ENCODE results near the gene DIPK1A.

GRCh38 chr1:92943502-92943847 is 17.8 kb downstream of the DIPK1A start:
- TF ChIP-seq USF1 (IDR thresholded peaks at IDR 0.05) (no peak), MAX (IDR thresholded peaks at IDR 0.05) (no peak), RAD21 (IDR thresholded peaks at IDR 0.05; ENCODE audit: low read depth) (no peak), YY1 (IDR thresholded peaks at IDR 0.05; ENCODE audit: low read depth) (no peak), NFIC (IDR thresholded peaks at IDR 0.05) (no peak), TAF1 (IDR thresholded peaks at IDR 0.05; ENCODE audit: low read depth) (no peak), EP300 (IDR thresholded peaks at IDR 0.05; ENCODE audit: borderline replicate concordance) (no peak), EGR1 (IDR thresholded peaks at IDR 0.05) (no peak)
